ENCODE data around the gene UNKL.

Gene UNKL

GRCh38 chr16:1374418-1375297, 39.8 kb downstream of the UNKL start:
- DNase-seq, result no peak

GRCh38 chr16:1372292-1372950, 42.1 kb downstream of the UNKL start:
- no peak for DNase-seq

- no peak for DNase-seq
These were observed 43.2 kb downstream of the UNKL start for GRCh38 chr16:1371054-1371978.

DNA sequence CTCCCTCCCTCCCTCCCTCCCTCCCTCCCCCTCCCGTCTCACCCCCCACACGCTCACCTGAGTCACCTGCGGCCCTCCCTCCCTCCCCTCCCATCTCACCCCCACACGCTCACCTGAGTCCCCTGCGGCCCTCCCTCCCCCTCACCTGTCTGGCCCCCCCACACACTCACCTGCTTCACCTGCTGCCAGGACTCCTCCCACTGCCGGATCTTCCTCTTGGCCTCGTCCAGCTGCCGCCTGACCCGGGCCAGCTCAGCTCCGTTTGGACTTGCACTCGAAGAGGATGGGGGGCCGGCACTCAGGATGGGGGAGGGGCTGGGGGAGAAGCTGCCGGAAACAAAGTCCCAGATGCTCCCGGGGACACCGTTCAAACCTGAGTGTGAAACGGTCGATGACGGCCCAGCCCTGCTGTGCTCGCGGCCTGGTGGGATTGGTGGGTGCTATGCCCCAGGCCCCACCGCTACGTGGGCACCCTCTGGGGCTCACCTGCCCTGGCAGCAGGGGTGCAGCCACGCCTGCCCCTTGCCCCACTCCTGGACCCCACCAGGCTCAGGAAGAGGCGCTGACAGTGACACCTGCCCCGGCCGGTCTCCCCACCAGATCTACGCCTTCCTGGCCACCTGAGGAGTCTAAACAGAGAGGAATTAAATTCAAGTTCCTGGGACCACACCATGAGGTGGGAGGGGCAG, 46.9 kb downstream of the UNKL start:
- DNase-seq, result no peak

DNA sequence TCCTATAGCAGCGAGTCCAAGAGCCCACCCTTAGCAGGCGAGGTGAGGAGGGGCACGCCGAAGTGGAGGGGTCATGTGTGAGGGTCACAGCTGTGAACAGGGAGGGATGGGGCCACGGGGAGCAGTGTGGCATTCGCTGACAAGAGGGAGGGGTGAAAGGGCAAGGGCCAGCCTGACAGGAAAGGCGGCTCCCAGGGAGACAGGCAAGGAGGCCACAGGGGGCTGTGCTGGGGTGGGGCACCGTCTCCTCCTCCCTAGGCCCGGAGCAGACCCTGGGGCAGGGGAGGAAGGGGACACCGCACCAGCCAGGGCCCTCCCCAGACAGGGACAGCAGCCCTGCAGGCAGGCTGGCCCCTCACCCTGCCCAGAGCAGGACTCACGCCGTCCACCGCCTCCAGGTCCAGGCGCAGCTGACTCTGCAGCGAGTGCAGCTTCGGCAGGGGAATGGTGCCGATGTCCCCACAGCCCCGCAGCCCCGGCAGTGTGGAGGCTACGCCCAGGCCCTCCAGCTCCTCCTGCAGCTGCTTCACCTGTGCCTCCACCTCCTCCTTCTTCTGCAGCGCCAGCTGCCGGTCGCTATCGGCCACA, 47.7 kb downstream of the UNKL start:
- DNase-seq, result no peak

DNA sequence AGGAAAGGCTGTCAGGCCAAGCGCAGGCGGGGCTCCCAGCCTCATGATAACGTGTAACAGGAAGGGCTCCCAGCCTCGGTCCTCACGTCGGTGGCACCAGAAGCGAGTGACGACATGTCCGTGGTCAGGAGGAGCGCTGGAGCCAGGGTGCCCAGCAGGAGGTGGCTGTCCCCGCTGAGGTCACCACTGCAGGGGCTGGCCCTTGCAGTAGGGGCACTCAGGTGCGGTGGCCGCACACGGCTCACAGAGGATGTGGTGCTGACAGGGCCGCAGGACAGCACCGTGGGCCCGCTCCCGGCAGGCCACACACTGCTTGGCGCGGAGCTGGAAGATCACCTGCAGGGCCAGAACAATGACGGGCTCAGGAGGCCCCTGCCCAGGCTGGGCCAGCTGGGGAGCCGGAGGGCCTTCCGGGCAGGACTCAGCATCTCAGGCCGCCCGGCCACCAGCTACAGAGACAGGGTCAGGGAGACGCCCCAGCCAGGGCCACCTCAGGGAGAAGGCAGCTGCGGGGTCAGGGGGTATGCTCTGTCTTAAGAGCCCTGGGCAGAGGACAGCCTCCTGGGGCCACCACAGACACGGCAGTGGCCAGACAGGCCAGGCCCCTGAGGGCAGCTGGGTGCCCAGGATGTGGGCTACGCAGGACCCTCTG, 48.3 kb downstream of the UNKL start:
- no peak for DNase-seq

- no peak for DNase-seq
These were observed 50.0 kb downstream of the UNKL start for GRCh38 chr16:1364510-1364909.

DNA sequence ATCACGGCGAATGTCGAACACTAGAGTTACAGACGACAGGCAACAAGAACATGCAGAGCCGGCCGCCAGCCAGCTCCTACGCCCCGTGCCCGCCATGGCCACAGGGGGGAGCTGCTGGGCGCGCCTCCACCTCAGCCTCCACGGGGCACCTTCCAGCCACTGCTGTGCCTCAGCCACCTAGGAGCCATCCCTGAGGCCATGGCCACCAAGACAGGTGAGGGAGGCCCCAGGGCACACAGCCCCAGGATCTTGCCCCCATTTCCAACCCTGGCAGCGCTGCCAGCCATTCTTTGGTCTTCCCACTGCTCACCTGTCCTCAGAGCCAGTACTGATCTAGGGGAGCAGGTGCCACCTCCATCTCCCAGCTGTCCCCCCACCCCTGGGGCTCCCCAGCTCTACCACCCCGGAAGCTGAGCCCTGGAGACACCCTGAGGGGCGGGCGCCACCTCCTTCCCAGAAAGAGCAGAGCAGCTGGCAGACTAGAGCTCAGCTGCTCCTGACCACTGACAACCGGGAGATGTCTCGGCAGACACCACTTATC, 50.9 kb downstream of the UNKL start:
- peak; percentile 85 for DNase-seq

DNA sequence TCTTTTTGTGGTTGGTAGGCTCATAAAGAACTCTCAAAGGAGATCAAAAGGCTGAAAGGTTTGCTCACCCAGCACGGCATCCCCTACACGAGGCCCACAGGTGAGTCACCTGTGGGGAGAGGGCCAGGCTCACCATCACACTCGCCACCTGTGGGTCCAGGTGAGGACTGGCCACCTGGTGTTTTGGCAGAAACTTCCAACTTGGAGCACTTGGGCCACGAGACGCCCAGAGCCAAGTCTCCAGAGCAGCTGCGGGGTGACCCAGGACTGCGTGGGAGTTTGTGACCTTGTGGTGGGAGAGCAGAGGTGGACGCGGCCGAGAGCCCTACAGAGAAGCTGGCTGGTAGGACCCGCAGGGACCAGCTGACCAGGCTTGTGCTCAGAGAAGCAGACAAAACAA, 51.7 kb downstream of the UNKL start:
- no peak for DNase-seq

- no peak for DNase-seq
These were observed 52.7 kb downstream of the UNKL start for GRCh38 chr16:1361685-1362360.

GRCh38 chr16:1357906-1358566, 56.5 kb downstream of the UNKL start:
- DNase-seq, result no peak

DNA sequence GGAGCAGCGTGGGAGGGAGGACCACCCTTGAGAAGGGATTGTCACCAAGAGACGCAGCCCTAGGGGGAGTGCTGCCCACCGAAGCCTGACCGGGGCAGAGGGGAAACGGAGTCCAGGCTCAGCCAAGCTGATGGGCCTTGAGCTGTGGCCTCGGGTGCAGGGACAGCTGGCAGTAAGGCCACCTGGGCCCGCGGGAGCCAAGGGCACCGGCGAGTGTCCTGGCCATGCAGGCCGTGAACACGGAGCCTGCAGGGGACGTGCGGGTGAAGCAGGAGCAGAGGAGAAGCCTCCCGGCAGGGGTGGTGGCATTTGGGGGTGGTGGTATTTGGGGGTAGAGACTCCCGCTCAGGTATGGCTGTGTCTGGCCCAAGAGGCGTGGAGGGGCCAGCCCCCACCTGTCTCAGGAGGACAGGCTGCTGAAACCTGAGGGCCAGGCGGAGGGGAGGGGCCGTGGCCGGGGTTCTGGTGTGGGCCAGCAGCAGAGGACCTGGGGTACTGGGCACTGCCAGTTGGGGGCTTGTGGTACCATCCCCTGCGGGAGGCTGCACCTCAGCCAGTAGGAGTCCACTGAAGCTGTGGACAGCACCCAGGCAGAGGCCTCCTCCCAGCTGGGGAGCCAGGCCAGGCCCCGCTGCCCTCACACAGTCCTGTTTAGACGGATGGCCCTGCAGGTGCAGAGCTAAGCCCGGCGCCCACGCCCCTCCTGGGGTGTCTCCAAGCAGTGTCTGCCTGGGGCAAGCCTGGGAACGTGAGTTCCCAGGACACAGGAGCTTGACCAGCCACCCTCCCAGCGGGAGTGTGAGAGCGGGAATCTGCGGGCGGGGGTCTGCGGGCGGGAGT, 58.2 kb downstream of the UNKL start:
- no peak for DNase-seq

DNA sequence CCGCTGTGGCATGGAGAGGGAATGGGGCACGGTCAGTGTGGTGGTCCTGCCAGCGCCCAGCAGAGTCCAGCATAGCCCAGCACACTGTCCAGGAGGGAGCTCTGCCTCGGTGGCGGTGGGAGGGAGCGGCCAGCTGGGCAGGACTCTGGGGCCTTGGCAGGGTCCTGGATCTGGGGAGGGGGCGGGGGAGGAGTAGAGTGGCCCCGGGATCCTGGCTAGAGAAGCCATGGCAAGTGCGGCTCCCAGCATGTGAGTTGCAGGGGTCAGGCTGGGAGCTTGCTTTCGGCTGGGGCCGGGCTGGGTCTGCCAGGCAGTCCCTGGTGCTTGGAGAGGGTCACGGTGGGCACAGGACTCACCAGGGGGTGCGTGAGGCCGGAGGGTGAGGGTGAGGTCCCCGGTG, 58.9 kb downstream of the UNKL start:
- DNase-seq, result no peak

GRCh38 chr16:1354815-1355540, 59.5 kb downstream of the UNKL start:
- no peak for DNase-seq

DNA sequence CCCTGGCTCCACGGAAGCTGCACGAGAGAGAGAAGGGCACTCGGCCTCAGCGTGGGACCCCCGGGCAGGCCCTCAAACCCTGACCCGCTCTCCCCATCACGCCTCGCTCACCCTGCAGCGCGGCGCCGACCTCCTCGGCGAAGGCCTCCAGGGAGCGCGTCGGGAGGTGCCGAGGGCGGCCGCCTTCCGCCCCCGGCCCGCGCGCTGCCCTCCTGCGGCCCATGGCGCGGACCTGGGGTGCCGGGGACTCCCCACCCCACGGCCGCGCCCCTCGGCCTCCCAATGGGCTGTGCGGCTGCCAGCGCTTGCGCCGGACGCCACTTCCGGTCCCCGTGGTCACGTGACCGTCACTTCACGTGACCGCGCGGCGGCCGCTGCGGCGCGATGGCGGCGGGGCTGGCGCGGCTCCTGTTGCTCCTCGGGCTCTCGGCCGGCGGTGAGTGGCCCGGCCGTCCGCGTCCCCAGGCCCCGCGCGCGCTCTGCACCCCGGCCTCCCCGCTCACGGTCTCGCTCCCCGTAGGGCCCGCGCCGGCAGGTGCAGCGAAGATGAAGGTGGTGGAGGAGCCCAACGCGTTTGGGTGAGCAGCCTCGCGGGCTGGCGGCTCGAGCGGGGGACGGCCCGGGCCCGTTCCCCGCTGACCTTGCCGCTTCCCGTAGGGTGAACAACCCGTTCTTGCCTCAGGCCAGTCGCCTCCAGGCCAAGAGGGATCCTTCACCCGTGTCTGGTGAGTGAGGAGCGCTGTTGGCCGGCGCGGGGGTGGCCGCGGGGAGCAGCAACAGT, 62.7 kb downstream of the UNKL start, which contains the start of the genes GNPTG and TSR3:
TSS of gene GNPTG (plus strand) at position 350 of the 781 bp plus-strand sequence. CDS start at position 385, 35 bp downstream.
TSS of gene TSR3 (minus strand) at position 297 of the 781 bp plus-strand sequence. CDS start at position 223, 74 bp downstream.
- peak; percentile 85 for DNase-seq

GRCh38 chr16:1351215-1351581, 63.3 kb downstream of the UNKL start:
- DNase-seq, result no peak

DNA sequence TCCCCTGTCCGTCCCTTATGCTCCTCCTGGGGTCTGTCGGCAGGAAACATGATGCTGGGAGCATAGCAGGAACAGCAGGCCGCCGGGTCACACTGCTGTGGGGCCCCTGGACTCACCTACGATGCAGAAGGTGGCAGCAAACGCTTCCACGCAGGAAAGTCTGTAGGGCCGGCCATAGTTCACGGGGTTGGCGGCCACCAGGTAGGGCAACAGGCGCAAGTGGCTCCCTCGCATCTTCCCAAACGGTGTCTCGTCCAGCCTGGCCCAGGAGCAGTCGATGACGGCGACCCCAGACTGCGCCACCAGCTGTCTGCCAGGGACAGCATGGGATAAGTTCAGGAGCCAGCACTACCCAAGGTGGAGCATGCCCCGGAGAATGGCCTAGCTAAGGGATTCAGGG, 63.8 kb downstream of the UNKL start:
- no peak for DNase-seq

DNA sequence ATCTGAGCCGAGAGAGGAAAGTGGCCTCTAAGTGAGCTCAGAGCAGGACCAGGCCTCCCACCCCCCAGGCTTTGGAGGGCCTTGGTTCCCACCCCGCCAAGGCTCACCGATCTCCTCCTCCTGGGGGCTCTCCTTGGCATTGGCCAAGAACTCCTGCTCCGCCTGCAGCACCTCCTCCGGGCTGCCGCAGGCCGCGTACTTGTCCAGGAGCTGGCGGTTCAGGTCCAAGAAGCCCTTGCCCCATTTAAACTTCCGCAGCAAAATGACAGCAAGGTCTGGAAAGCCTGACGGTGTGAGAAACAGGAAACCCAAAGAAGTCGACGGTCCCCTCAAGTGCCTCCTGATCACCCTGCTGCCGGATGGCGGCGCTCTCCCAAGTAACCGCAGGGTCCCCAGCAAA, 64.6 kb downstream of the UNKL start:
- DNase-seq, result no peak
